ENCODE results near the gene CLIP4. TPM values are rescaled to one million over a fixed set of nuclear protein-coding genes. Genes with fewer than 3 reads are reported as not detected.

Gene CLIP4
- total RNA-seq, 1 experiment from 2014 or later: 18.2 TPM

DNA sequence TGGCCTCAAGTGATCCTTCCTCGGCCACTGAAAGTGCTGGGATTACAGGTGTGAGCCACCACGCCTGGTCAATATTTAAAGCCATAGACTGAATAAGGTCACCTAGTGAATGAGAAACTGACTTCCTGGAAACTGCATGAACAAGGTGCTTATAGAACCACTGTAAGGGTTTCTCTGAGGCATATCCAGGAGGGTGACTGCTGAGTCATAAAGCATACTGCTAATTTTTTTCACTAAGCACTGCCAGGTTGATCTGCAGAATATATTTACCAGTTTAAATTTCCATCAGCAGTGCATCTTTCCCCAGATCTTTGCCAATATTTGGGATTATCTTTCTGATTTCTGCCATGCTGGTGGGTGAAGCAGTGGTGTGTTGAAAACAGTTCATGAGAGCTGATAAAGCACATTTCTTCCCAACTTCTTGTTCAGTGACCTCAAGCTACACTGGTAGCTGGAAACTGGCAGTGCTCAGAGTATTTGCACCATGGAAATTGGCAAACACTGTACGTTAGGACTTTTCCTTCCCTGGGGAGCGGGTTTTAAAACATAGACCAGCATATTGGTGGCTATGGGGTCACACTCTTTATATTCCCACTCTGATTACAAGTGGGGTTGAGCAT is 4.2 kb upstream of the CLIP4 start:
- CTCF ChIA-PET: no interaction called here
- POLR2A ChIA-PET (ENCODE audit: low non-redundant PET): no interaction called here
- no peak overlapping the region for H3K4me3 ChIP-seq (ENCODE audit: low read depth, low read length, poor library complexity, severe bottlenecking)
- H3K36me3 ChIP-seq (ENCODE audit: insufficient read depth, low read length, poor library complexity, severe bottlenecking): no peaks in the 10 kb centered on the region
- TF ChIP-seq, protein P1, sequence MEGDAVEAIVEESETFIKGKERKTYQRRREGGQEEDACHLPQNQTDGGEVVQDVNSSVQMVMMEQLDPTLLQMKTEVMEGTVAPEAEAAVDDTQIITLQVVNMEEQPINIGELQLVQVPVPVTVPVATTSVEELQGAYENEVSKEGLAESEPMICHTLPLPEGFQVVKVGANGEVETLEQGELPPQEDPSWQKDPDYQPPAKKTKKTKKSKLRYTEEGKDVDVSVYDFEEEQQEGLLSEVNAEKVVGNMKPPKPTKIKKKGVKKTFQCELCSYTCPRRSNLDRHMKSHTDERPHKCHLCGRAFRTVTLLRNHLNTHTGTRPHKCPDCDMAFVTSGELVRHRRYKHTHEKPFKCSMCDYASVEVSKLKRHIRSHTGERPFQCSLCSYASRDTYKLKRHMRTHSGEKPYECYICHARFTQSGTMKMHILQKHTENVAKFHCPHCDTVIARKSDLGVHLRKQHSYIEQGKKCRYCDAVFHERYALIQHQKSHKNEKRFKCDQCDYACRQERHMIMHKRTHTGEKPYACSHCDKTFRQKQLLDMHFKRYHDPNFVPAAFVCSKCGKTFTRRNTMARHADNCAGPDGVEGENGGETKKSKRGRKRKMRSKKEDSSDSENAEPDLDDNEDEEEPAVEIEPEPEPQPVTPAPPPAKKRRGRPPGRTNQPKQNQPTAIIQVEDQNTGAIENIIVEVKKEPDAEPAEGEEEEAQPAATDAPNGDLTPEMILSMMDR (conservative IDR thresholded peaks at IDR 0.05; ENCODE audit: low read depth, low read length): no peak
- TF ChIP-seq EZH2 (IDR thresholded peaks at IDR 0.05; ENCODE audit: borderline replicate concordance, low read depth, low read length, poor library complexity, severe bottlenecking): no peak
- no peaks in the 10 kb centered on the region for H3K27me3 ChIP-seq (replicated peaks; ENCODE audit: insufficient read depth, low read depth, low read length, poor library complexity)
- intact Hi-C loops (cut with micrococcal nuclease; ENCODE audit: unreplicated experiment): no loop called here
- peaks cover 8% of the 10 kb centered on the region for H3K4me1 ChIP-seq (ENCODE audit: insufficient read depth, low read length, poor library complexity, severe bottlenecking)
- BruUV-seq (replicated peaks): no TSS peak
- H3K9me3 ChIP-seq (ENCODE audit: low read depth, low read length, poor library complexity, severe bottlenecking): no peaks in the 10 kb centered on the region
- H3K27ac ChIP-seq (ENCODE audit: low read depth, low read length, poor library complexity, severe bottlenecking): no peak overlapping the region
- no peak for DNase-seq (ENCODE audit: low spot score)

GRCh38 chr2:29112379-29112778 is 2.8 kb upstream of the CLIP4 start:
- Histone ChIP-seq H3K4me1 (ENCODE audit: insufficient read depth, low read length, poor library complexity, severe bottlenecking) (peaks cover 13% of the 10 kb centered on the region), H3K9me3 (ENCODE audit: low read depth, low read length, poor library complexity, severe bottlenecking) (no peaks in the 10 kb centered on the region), H3K36me3 (ENCODE audit: insufficient read depth, low read length, poor library complexity, severe bottlenecking) (no peaks in the 10 kb centered on the region), H3K4me3 (ENCODE audit: low read depth, low read length, poor library complexity, severe bottlenecking) (no peak overlapping the region), H3K27me3 (replicated peaks; ENCODE audit: insufficient read depth, low read depth, low read length, poor library complexity) (no peaks in the 10 kb centered on the region), H3K27ac (ENCODE audit: low read depth, low read length, poor library complexity, severe bottlenecking) (no peak overlapping the region)
- ChIA-PET POLR2A (ENCODE audit: low non-redundant PET) (no interaction called here), CTCF (no interaction called here)
- no peak for DNase-seq (ENCODE audit: low spot score)
- no TSS peak for BruUV-seq (replicated peaks)
- intact Hi-C loops (cut with micrococcal nuclease; ENCODE audit: unreplicated experiment): no loop called here
- TF ChIP-seq, protein P1 (conservative IDR thresholded peaks at IDR 0.05; ENCODE audit: low read depth, low read length): no peak
- TF ChIP-seq EZH2 (IDR thresholded peaks at IDR 0.05; ENCODE audit: borderline replicate concordance, low read depth, low read length, poor library complexity, severe bottlenecking): no peak

DNA sequence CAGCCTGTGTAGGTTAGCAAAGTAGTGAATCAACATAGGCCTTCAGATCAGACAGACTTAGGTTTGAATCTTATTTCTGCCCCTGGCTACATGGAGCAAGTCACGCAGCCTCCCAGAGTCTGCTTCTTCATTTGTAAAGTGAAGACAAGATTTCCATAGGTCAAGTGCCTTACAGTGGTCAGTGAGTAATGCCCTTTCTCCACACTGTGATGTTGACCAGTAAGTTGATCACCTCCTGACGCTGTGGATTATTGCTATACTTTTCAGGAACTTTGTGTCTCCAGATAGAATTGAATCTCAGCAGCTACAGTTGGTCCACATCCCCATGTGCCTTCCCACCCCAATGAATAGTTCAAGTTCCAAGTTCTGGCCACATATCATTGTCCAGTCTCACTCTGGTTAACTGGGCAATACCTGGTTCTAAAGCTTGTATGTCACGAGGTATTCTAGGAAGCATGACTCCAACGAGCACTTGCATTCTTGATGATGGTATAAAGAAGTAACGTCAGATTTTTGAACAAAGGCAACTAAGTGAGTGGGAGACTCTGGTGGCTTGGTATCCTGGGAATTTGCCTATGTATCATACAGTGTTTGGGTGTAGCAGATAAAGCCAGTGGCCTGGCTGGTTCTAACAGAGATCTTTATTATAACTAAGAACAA is 2.1 kb upstream of the CLIP4 start:
- Histone ChIP-seq H3K4me3 (ENCODE audit: low read depth, low read length, poor library complexity, severe bottlenecking) (no peak overlapping the region), H3K4me1 (ENCODE audit: insufficient read depth, low read length, poor library complexity, severe bottlenecking) (peaks cover 16% of the 10 kb centered on the region), H3K27me3 (replicated peaks; ENCODE audit: insufficient read depth, low read depth, low read length, poor library complexity) (no peaks in the 10 kb centered on the region), H3K9me3 (ENCODE audit: low read depth, low read length, poor library complexity, severe bottlenecking) (no peaks in the 10 kb centered on the region), H3K36me3 (ENCODE audit: insufficient read depth, low read length, poor library complexity, severe bottlenecking) (no peaks in the 10 kb centered on the region), H3K27ac (ENCODE audit: low read depth, low read length, poor library complexity, severe bottlenecking) (no peak overlapping the region)
- intact Hi-C loops (cut with micrococcal nuclease; ENCODE audit: unreplicated experiment): no loop called here
- no TSS peak for BruUV-seq (replicated peaks)
- ChIA-PET CTCF (interaction anchor here (0.6 kb wide), 1 partner anchor 1005 kb away, joined by 6 read pairs; no protein-coding TSS in a partner anchor), POLR2A (ENCODE audit: low non-redundant PET) (interaction anchor here (0.8 kb wide), 1 partner anchor 129 kb away, joined by 4 read pairs; no protein-coding TSS in a partner anchor)
- DNase-seq (ENCODE audit: low spot score): no peak
- TF ChIP-seq, protein P1 (conservative IDR thresholded peaks at IDR 0.05; ENCODE audit: low read depth, low read length): no peak
- TF ChIP-seq EZH2 (IDR thresholded peaks at IDR 0.05; ENCODE audit: borderline replicate concordance, low read depth, low read length, poor library complexity, severe bottlenecking): no peak
